K562 (cell line): ENCODE measurements around the gene NAPEPLD. TPM values are rescaled to one million over a fixed set of nuclear protein-coding genes. Genes with fewer than 3 reads are reported as not detected.

Experiments
- BACH1 ChIP-seq: fragments of 200-800 bp; sonication (Bioruptor generic); IDR thresholded peaks from 2 replicates; pipeline ENCODE4 v1.6.1; 2016; ENCODE audit warnings: missing genetic modification characterization, missing compliant biosample characterization
- CEBPB ChIP-seq: fragments of 450-650 bp; IDR thresholded peaks from 2 replicates; pipeline ENCODE4 v1.6.1; 2016; ENCODE audit warnings: missing genetic modification characterization, missing compliant biosample characterization
- HES1 ChIP-seq: fragments of 450-650 bp; IDR thresholded peaks from 2 replicates; pipeline ENCODE4 v1.6.1; 2016; ENCODE audit warnings: low read depth, mild to moderate bottlenecking, moderate library complexity
- KDM4B ChIP-seq, 2 experiments: fragments of 450-650 bp in 1 of 2; sonication (generic) in 1 of 2; IDR thresholded peaks; 2 replicates each; pipeline ENCODE4 v1.6.1; 2016 to 2017; ENCODE audit warnings: borderline replicate concordance in 2 of 2, antibody characterized with exemption in 1 of 2, low read depth in 1 of 2, mild to moderate bottlenecking in 1 of 2
- KHSRP ChIP-seq: fragments of 450-650 bp; IDR thresholded peaks from 2 replicates; pipeline ENCODE4 v1.6.1; 2017
- MECOM ChIP-seq: fragments of 250-450 bp; sonication (Bioruptor Pico); IDR thresholded peaks from 2 replicates; pipeline ENCODE4 v1.8.0; 2022; ENCODE audit warnings: inconsistent platforms
- MYBL2 ChIP-seq, 2 experiments: fragments of 450-650 bp in 1 of 2; sonication (generic) in 1 of 2; formaldehyde crosslinking in 1 of 2; IDR thresholded peaks; 2 replicates each; pipeline versions ENCODE4 v1.6.1 to v1.8.1; 2017 to 2022; ENCODE audit warnings: borderline replicate concordance in 1 of 2, inconsistent platforms in 1 of 2, low read depth in 1 of 2, mild to moderate bottlenecking in 1 of 2, missing genetic modification reagents in 1 of 2, moderate library complexity in 1 of 2
- NFATC3 ChIP-seq: fragments of 450-650 bp; IDR thresholded peaks from 2 replicates; pipeline ENCODE4 v1.6.1; 2017; ENCODE audit warnings: mild to moderate bottlenecking
- PTRF ChIP-seq: fragments of 450-650 bp; IDR thresholded peaks from 2 replicates; pipeline ENCODE4 v1.6.1; 2016; ENCODE audit warnings: mild to moderate bottlenecking, missing genetic modification characterization, missing compliant biosample characterization
- PTTG1 ChIP-seq: fragments of 450-650 bp; IDR thresholded peaks from 2 replicates; pipeline ENCODE4 v1.6.1; 2016; ENCODE audit warnings: low read depth, mild to moderate bottlenecking, missing genetic modification characterization, missing compliant biosample characterization
- PURB ChIP-seq: sonication (generic); formaldehyde crosslinking; IDR thresholded peaks from 2 replicates; pipeline ENCODE4 v1.9.0; 2021; ENCODE audit warnings: low read depth, mild to moderate bottlenecking, missing genetic modification reagents
- TAF7 ChIP-seq: fragments of 450-650 bp; IDR thresholded peaks from 2 replicates; pipeline ENCODE4 v1.6.1; 2016; ENCODE audit warnings: missing genetic modification characterization, missing compliant biosample characterization
- THRAP3 ChIP-seq: fragments of 450-650 bp; IDR thresholded peaks from 2 replicates; pipeline ENCODE4 v1.6.1; 2016; ENCODE audit warnings: mild to moderate bottlenecking, inconsistent platforms, borderline replicate concordance
- ZBTB43 ChIP-seq: sonication (generic); formaldehyde crosslinking; IDR thresholded peaks from 2 replicates; pipeline ENCODE4 v1.8.0; 2023; ENCODE audit warnings: mild to moderate bottlenecking, missing genetic modification reagents
- ZFP30 ChIP-seq: fragments of 250-450 bp; sonication (Bioruptor Pico); IDR thresholded peaks from 2 replicates; pipeline ENCODE4 v1.8.0; 2022; ENCODE audit warnings: moderate library complexity, mild to moderate bottlenecking, inconsistent platforms, borderline replicate concordance
- ZNF395 ChIP-seq: fragments of 200-800 bp; sonication (Bioruptor generic); IDR thresholded peaks from 2 replicates; pipeline ENCODE4 v1.6.1; 2017; ENCODE audit warnings: missing genetic modification characterization, missing compliant biosample characterization
- ZNF592 ChIP-seq: fragments of 450-650 bp; IDR thresholded peaks from 2 replicates; pipeline ENCODE4 v1.6.1; 2017; ENCODE audit warnings: antibody characterized with exemption, mild to moderate bottlenecking
- ZNF639 ChIP-seq, 2 experiments: fragments of 200-800 bp in 1 of 2; sonication (Bioruptor generic) in 1 of 2; sonication (generic) in 1 of 2; formaldehyde crosslinking in 1 of 2; IDR thresholded peaks in 1 of 2; conservative IDR thresholded peaks in 1 of 2; 2 replicates each; pipeline versions ENCODE4 v1.5.0 to v1.6.1; 2016 to 2020; ENCODE audit warnings: missing compliant biosample characterization in 1 of 2, missing genetic modification characterization in 1 of 2, missing genetic modification reagents in 1 of 2
- ZNF778 ChIP-seq: fragments of 450-650 bp; formaldehyde crosslinking; IDR thresholded peaks from 2 replicates; pipeline ENCODE4 v1.4.0; 2020; ENCODE audit warnings: mild to moderate bottlenecking, moderate library complexity
- polyA plus RNA-seq, 8 experiments: library from polyadenylated mRNA; depleted of rRNA in 4 of 8; stranded (reverse) in 5 of 8; unstranded in 3 of 8; fragments of >200 nt; fragmentation: Nextera tagmentation in 2 of 8; fragmentation: Illumina TruSeq in 1 of 8; extraction: Ambion mirVana in 2 of 8; extraction: Trizol in 1 of 8; gene quantifications; 2 replicates each; pipeline versions ENCODE4 v1.2.1 to v1.2.3, GENCODE V29; 2011 to 2014; ENCODE audit warnings: inconsistent platforms in 1 of 8, missing spikeins in 1 of 8
- total RNA-seq, 7 experiments: library from RNA; depleted of rRNA in 6 of 7; stranded (reverse); fragments of >200 nt in 6 of 7; fragmentation: Illumina TruSeq in 2 of 7; extraction: Trizol in 2 of 7; gene quantifications; 2 replicates each; pipeline versions ENCODE4 v1.2.1 to v1.2.3, GENCODE V29; 2011 to 2021; ENCODE audit warnings: low replicate concordance in 1 of 7

Gene NAPEPLD
- total and polyA plus RNA-seq, 9 of the 15 experiments (the other 6 are each of a cell fraction or from before 2014, with no cell fraction given) = 3.2 to 11.0 (median 7.5) TPM

- TF ChIP-seq ZNF639 (CRISPR knock-in tag; conservative IDR thresholded peaks at IDR 0.05 in 1 of 2, IDR thresholded peaks at IDR 0.05 in 1 of 2) (no peak; a peak in 1 of 4 replicates), PTTG1 (tag) (no peak), BACH1 (peak; percentile 61), PURB (CRISPR knock-in tag) (no peak), CEBPB (tag) (no peak), ZNF778 (CRISPR knock-in tag) (no peak), ZNF395 (CRISPR knock-in tag) (0 out of 2 replicates have a peak, but pooled peaks have one; percentile 19), TAF7 (tag) (0 out of 2 replicates have a peak, but pooled peaks have one; percentile 6), NFATC3 (peak; percentile 30; the same call in 1 of the 2 replicates), MECOM (CRISPR knock-in tag) (no peak), MYBL2 (IDR thresholded peaks at IDR 0.05; ENCODE audit: low read depth) (0 out of 2 replicates have a peak, but pooled peaks have one; percentile 4), MYBL2 (CRISPR knock-in tag; IDR thresholded peaks at IDR 0.05; ENCODE audit: borderline replicate concordance) (no peak), THRAP3 (peak; percentile 67; the same call in 1 of the 2 replicates), KDM4B (IDR thresholded peaks at IDR 0.05; ENCODE audit: borderline replicate concordance in 2 of 2, low read depth in 1 of 2) (peak in 1 of 2 experiments; percentile 43; a peak in 1 of 4 replicates), ZFP30 (CRISPR knock-in tag) (no peak), ZBTB43 (CRISPR knock-in tag) (no peak), KHSRP (no peak), HES1 (no peak), PTRF (tag) (no peak), ZNF592 (peak; percentile 73; the same call in 1 of the 2 replicates)
Measured at GRCh38 chr7:103149808-103150180, 895 bp upstream of the NAPEPLD start (continued).
